HUES6 (cell line): ENCODE measurements around the gene UBE2S.
"Not testable (repeated sequence)": the region's sequence is repeated elsewhere in the genome, so short reads cannot be mapped to it uniquely, and the experiment has no call there.

Experiments used
- H3K27ac ChIP-seq: 2 replicates; pipeline ENCODE4 v1.7.0; 2013; ENCODE audit warnings: low read depth, mild to moderate bottlenecking, low read length, inconsistent platforms
- H3K27me3 ChIP-seq: 2 replicates; pipeline ENCODE4 v1.6.1; 2013; ENCODE audit warnings: low read length; ENCODE audit not compliant: control insufficient read depth, insufficient read depth
- H3K36me3 ChIP-seq: 2 replicates; pipeline ENCODE4 v1.6.1; 2013; ENCODE audit warnings: low read length; ENCODE audit not compliant: control insufficient read depth, insufficient read depth
- H3K4me1 ChIP-seq: 2 replicates; pipeline ENCODE4 v1.6.1; 2013; ENCODE audit warnings: low read length; ENCODE audit not compliant: control insufficient read depth, insufficient read depth
- H3K4me3 ChIP-seq: 2 replicates; pipeline ENCODE4 v1.5.1; 2013; ENCODE audit warnings: low read depth, low read length
- H3K9ac ChIP-seq: one replicate; pipeline ENCODE4 v1.6.1; 2013; ENCODE audit warnings: mild to moderate bottlenecking, low read length
- H3K9me3 ChIP-seq: 2 replicates; pipeline ENCODE4 v1.6.1; 2013; ENCODE audit warnings: low read depth, low read length; ENCODE audit not compliant: control insufficient read depth, insufficient read depth

UBE2S gene

GRCh38 chr19:55419624-55420236, 12.1 kb upstream of the UBE2S start:
- Histone ChIP-seq H3K36me3 (no peaks in the 10 kb centered on the region), H3K27ac (no peak overlapping the region), H3K9me3 (peaks cover 3% of the 10 kb centered on the region; the same call in 1 of the 2 replicates), H3K27me3 (peaks cover 15% of the 10 kb centered on the region), H3K9ac (no peak overlapping the region), H3K4me1 (0 out of 2 replicates have a peak, but pooled peaks cover 2% of the 10 kb centered on the region), H3K4me3 (no peak overlapping the region)

DNA sequence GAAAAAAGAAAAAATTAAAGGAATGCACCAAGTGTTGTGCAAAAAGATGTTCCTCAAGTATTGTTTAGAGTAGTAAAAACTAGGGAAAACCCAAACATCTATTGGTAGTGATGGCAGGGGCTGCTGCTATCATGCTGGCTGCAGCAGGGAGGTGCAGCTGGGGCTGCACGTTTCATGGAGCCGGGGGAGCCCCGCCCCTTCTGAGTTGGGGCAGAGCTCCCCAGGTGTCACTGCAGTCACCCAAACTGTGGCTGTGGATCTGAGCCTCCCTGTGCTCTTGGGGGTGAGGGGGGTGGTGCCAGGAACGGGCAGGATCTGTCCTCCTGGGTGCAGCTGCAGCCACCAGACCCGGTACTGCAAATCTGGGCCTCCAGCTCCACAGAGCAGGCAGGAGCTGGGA, 11.5 kb upstream of the UBE2S start:
- no peak overlapping the region for H3K4me3 ChIP-seq
- H3K27me3 ChIP-seq: peaks cover 13% of the 10 kb centered on the region
- no peak overlapping the region for H3K9ac ChIP-seq
- peaks cover 3% of the 10 kb centered on the region; the same call in 1 of the 2 replicates for H3K9me3 ChIP-seq
- no peak overlapping the region for H3K27ac ChIP-seq
- 0 out of 2 replicates have a peak, but pooled peaks cover 2% of the 10 kb centered on the region for H3K4me1 ChIP-seq
- no peaks in the 10 kb centered on the region for H3K36me3 ChIP-seq

DNA sequence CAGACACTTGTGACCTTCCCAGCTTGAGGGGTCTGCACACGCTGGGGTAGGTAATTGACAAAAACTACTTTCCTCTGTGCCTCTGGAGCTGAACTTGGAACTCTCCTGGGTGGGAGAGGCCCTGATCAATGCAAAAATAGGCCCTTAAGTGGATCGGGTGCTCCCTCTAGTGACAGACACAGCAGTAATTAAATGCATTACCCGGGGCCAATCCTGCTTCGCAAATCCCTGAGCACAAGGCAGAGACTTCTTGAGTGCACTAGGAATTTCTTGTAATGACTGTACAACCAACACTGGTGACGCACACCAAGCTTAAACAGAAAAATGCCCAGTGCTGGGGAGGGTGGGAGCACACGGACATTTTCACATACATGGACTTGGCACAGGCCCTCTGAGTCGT, 10.6 kb upstream of the UBE2S start:
- no peaks in the 10 kb centered on the region for H3K36me3 ChIP-seq
- H3K4me1 ChIP-seq: 0 out of 2 replicates have a peak, but pooled peaks cover 2% of the 10 kb centered on the region
- H3K4me3 ChIP-seq: no peak overlapping the region
- H3K27me3 ChIP-seq: peaks cover 10% of the 10 kb centered on the region
- H3K9ac ChIP-seq: no peak overlapping the region
- no peak overlapping the region for H3K27ac ChIP-seq
- H3K9me3 ChIP-seq: peaks cover 3% of the 10 kb centered on the region; the same call in 1 of the 2 replicates

DNA sequence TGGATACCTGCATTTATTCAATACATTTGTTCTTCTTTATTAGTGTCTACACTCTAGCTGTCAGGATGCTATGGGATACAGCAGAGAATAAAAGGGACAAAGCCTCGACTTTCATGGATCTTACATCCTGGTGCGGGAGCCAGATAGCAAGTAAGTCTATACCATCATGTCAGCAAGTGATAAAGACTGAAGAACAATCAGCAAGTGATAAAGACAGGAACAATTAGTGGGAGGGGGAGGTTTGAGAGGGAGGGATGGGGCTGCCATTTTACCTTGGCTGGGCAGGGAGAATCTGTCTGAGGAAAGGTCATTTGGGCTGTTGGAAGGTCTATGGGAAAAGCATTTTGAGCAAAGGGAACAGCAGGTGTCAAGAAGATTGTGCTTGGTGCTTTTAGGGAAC, 2.6 kb upstream of the UBE2S start:
- Histone ChIP-seq H3K27me3 (no peaks in the 10 kb centered on the region), H3K9ac (no peak overlapping the region), H3K36me3 (peaks cover 17% of the 10 kb centered on the region), H3K27ac (no peak overlapping the region), H3K4me3 (no peak overlapping the region), H3K4me1 (peaks cover 22% of the 10 kb centered on the region), H3K9me3 (peaks cover 4% of the 10 kb centered on the region; the same call in 1 of the 2 replicates)

- Histone ChIP-seq H3K36me3 (peaks cover 23% of the 10 kb centered on the region), H3K4me1 (peaks cover 22% of the 10 kb centered on the region)
- not testable (repeated sequence) for H3K9me3 ChIP-seq, H3K9ac ChIP-seq, H3K27ac ChIP-seq, H3K4me3 ChIP-seq, H3K27me3 ChIP-seq
Measured at GRCh38 chr19:55409179-55409578, 1.6 kb upstream of the UBE2S start.

- no peaks in the 10 kb centered on the region for H3K27me3 ChIP-seq
- H3K36me3 ChIP-seq: peaks cover 28% of the 10 kb centered on the region
- peaks cover 22% of the 10 kb centered on the region for H3K4me1 ChIP-seq
- H3K9ac ChIP-seq: peak overlapping the region; percentile 62
- peak overlapping the region; percentile 84 for H3K27ac ChIP-seq
- H3K4me3 ChIP-seq: peak overlapping the region; percentile 48
- H3K9me3 ChIP-seq: peaks cover 4% of the 10 kb centered on the region; the same call in 1 of the 2 replicates
Measured at GRCh38 chr19:55408533-55408872, 915 bp upstream of the UBE2S start.

- H3K9me3 ChIP-seq: peaks cover 4% of the 10 kb centered on the region; the same call in 1 of the 2 replicates
- peaks cover 34% of the 10 kb centered on the region for H3K36me3 ChIP-seq
- peak overlapping the region; percentile 79 for H3K4me3 ChIP-seq
Measured at GRCh38 chr19:55407800-55408532, 378 bp upstream of the UBE2S start.

DNA sequence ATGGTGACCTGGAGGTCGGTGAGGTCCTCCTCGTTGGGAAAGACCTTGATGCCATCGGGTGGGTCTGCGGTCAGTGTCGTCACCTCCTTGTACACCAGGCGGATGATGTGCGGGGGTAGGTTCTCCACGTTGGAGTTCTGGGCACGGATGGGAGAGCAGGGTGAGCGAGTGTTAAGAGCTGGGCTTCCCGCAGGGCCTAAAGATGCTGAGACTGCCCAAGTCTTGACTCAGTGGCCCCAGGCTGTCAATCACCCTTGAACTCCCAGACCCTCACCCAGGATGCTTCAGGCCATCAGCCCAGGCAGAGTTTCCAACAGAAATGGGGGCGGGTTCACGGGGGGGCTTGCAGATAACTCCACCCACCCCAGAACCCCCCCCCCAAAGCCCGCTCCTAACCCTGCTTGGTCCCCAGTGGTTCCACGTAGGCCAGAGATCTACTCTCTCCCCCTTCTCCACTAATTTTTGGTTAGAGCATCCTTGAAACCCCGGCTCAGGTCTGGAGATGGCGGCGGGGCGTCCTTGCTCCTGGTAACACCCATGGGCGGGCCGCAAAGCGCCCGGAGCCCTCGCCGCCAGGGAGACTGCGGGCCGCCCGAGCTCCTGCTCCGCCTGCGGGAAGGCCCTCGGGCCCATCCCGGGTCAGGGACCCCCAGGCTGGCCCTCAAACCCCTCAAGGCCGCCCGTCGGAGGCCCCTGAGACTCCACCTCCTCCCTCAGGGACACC, 600 bp downstream of the UBE2S start:
- peaks cover 44% of the 10 kb centered on the region for H3K36me3 ChIP-seq
- H3K4me1 ChIP-seq: peaks cover 22% of the 10 kb centered on the region
- H3K27ac ChIP-seq: peak overlapping the region; percentile 100
- H3K27me3 ChIP-seq: no peaks in the 10 kb centered on the region
- peak overlapping the region; percentile 87 for H3K9ac ChIP-seq
- peaks cover 4% of the 10 kb centered on the region; the same call in 1 of the 2 replicates for H3K9me3 ChIP-seq
- peak overlapping the region; percentile 79 for H3K4me3 ChIP-seq

More at GRCh38 chr19:55407800-55408532, 378 bp upstream of the UBE2S start:
- Histone ChIP-seq H3K27me3 (no peaks in the 10 kb centered on the region), H3K27ac (peak overlapping the region; percentile 100), H3K9ac (peak overlapping the region; percentile 87), H3K4me1 (peaks cover 22% of the 10 kb centered on the region)

- Histone ChIP-seq H3K9ac (peak overlapping the region; percentile 87), H3K4me3 (peak overlapping the region; percentile 79), H3K27ac (no peak overlapping the region), H3K27me3 (no peaks in the 10 kb centered on the region), H3K9me3 (peaks cover 4% of the 10 kb centered on the region; the same call in 1 of the 2 replicates), H3K36me3 (peaks cover 49% of the 10 kb centered on the region), H3K4me1 (peaks cover 22% of the 10 kb centered on the region)
Measured at GRCh38 chr19:55406091-55406825, 1.3 kb downstream of the UBE2S start.

- peaks cover 54% of the 10 kb centered on the region for H3K36me3 ChIP-seq
- H3K9me3 ChIP-seq: peaks cover 4% of the 10 kb centered on the region; the same call in 1 of the 2 replicates
- no peaks in the 10 kb centered on the region for H3K27me3 ChIP-seq
- no peak overlapping the region for H3K27ac ChIP-seq
- H3K4me3 ChIP-seq: peak overlapping the region; percentile 79
- H3K9ac ChIP-seq: peak overlapping the region; percentile 87
- peaks cover 22% of the 10 kb centered on the region for H3K4me1 ChIP-seq
Measured at GRCh38 chr19:55405638-55406037, 1.9 kb downstream of the UBE2S start.
